Spleen (tissue), 11 donors: Measurements from ENCODE around the gene SMCO4. TPM values are rescaled to one million over a fixed set of nuclear protein-coding genes. Genes with fewer than 3 reads are reported as not detected.

Source experiments
- DNase-seq: peaks from one replicate; pipeline ENCODE4 v3.0.0-alpha.2; 2020
- H3K27ac ChIP-seq, 8 donors: fragments of 200-600 bp; sonication (generic) in 7 of 8; 1 replicate in 4 of 8; 2 replicates in 4 of 8; pipeline versions ENCODE4 v1.5.0 to v1.8.0; 2016 to 2021; ENCODE audit warnings: inconsistent platforms in 4 of 8, mild to moderate bottlenecking in 4 of 8, moderate library complexity in 1 of 8
- H3K27me3 ChIP-seq, 7 donors: fragments of 200-600 bp; sonication (generic) in 6 of 7; replicated peaks in 1 of 7; 1 replicate in 4 of 7; 2 replicates in 3 of 7; pipeline versions ENCODE4 v1.5.0 to v1.8.0; 2016 to 2021; ENCODE audit warnings: inconsistent platforms in 3 of 7, mild to moderate bottlenecking in 1 of 7
- H3K36me3 ChIP-seq, 6 donors: fragments of 200-600 bp; sonication (generic) in 5 of 6; 1 replicate in 4 of 6; 2 replicates in 2 of 6; pipeline versions ENCODE4 v1.5.0 to v1.8.0; 2016 to 2021; ENCODE audit warnings: inconsistent platforms in 2 of 6
- H3K4me1 ChIP-seq, 6 donors: fragments of 200-600 bp; sonication (generic) in 5 of 6; 1 replicate in 3 of 6; 2 replicates in 3 of 6; pipeline versions ENCODE4 v1.5.0 to v1.8.0; 2016 to 2021; ENCODE audit warnings: inconsistent platforms in 3 of 6
- H3K4me3 ChIP-seq, 8 donors: fragments of 200-600 bp; sonication (generic) in 7 of 8; 1 replicate in 4 of 8; 2 replicates in 4 of 8; pipeline versions ENCODE4 v1.5.0 to v1.8.0; 2016 to 2021; ENCODE audit warnings: inconsistent platforms in 4 of 8, mild to moderate bottlenecking in 4 of 8, moderate library complexity in 2 of 8
- H3K9me3 ChIP-seq, 8 donors: fragments of 200-600 bp; sonication (generic) in 7 of 8; 1 replicate in 4 of 8; 2 replicates in 4 of 8; pipeline versions ENCODE4 v1.5.0 to v1.8.0; 2016 to 2021; ENCODE audit warnings: inconsistent platforms in 4 of 8
- CTCF ChIP-seq, 11 experiments: fragments of 200-600 bp in 7 of 11; fragments of 450-650 bp in 4 of 11; sonication (generic) in 4 of 11; IDR thresholded peaks in 8 of 11; conservative IDR thresholded peaks in 3 of 11; 1 replicate in 7 of 11; 2 replicates in 4 of 11; pipeline versions ENCODE4 v1.4.0 to v1.8.0; 2016 to 2021; ENCODE audit warnings: antibody characterized with exemption in 11 of 11, inconsistent platforms in 4 of 11, mild to moderate bottlenecking in 1 of 11
- POLR2A ChIP-seq, 3 donors: fragments of 450-650 bp; IDR thresholded peaks; one replicate each; pipeline ENCODE4 v1.5.1; 2017; ENCODE audit warnings: antibody characterized with exemption in 3 of 3, mild to moderate bottlenecking in 1 of 3
- POLR2AphosphoS5 ChIP-seq, 3 donors: sonication (generic); formaldehyde crosslinking; IDR thresholded peaks; one replicate each; pipeline ENCODE4 v1.5.1; 2017; ENCODE audit warnings: antibody characterized with exemption in 3 of 3
- WGBS, 5 donors: extraction: QIAGEN DNeasy Blood & Tissue Kit in 3 of 5; methylation state at CpG; one replicate each; pipeline versions ENCODE4 v1.1.5 to v1.1.7; 2013 to 2018; 5-methylcytosine and 5-hydroxymethylcytosine counted together
- intact Hi-C: fragments of 100-400 bp; cut with DNase I; formaldehyde crosslinking; loops from one replicate; pipeline ENCODE4 v1.15.0; 2023; ENCODE audit warnings: low total_unique reads
- polyA plus RNA-seq, 3 donors: library from polyadenylated mRNA; stranded (reverse); fragments of 200-250 nt; gene quantifications; one replicate each; pipeline ENCODE4 v1.2.1, GENCODE V29; 2013
- total RNA-seq, 7 donors: library from RNA; depleted of rRNA in 3 of 7; stranded (reverse); fragments of >200 nt in 3 of 7; fragmentation: NEBNext Ultra II Directional in 4 of 7; extraction: Animal tissue kit (Norgen Biotek cat#: 25700) in 4 of 7; gene quantifications; one replicate each; pipeline versions ENCODE4 v1.1.0 to v1.2.1, GENCODE V29; 2016 to 2021
- donor health status: healthy with polysubstance abuse.
- donor health status: DM: no; HTN: no; CAD: no; lungs with moderate emphysema.
- donor health status: DM: no; HTN: no; CAD: no.
- donor health status: Bipolar disorder and iron deficiency.
- donor health status: healthy.
- donor health status: DM: no; HTN: no; CAD: no.
- donor health status: DM: yes; HTN: yes; CAD: no.

SMCO4 gene
- total and polyA plus RNA-seq, 10 donors = 21.8 to 74.1 (median 51.9) TPM

DNA sequence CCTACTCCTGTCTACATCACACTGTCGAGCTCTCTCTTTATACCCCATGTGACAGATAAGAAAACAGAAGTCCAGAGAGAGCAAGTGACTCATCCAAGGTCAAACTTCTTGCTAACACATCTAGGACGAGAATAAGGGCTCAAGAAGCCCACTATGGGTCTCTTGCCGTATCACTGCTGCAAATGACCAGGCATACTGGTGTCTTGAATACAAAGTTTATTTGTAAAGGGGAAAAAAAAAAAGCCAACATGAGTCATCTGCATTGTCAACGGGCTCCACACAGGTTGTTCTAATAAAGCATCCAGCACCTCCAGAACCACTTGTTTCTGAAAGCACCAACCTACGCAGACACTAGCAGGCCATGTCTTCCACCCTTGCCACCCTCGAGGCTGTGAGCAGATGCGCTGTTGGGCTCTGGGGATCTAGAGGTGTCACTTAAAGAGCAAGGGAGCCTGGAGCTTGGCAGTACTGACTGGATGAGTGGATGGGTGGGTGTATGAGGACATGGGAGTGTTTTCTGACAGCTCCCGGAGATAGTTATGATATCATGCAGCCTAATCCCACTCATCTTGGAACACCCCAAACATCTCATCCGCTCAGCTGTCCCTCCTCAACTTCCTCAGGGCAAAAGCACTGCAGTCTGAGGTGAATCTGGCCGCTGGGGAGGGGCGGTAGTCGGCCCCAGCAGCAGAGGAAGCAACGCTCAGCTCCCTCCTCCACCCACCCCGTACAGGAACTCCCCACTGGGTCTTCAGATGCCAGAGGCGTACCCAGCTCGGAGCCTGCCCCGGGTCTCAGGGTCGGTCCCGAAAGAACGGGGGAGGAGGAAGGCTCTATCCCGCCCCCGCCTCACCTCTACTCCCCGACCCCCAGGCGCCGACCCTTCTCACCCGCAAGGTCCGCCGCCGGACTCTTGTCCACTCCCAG lies 1.0 kb downstream of the SMCO4 start:
- H3K36me3 ChIP-seq = no peaks in the 10 kb centered on the region
- H3K27ac ChIP-seq = peak overlapping the region; percentile 53 to 95 (median 91)
- H3K27me3 ChIP-seq = peaks cover 0 to 15% (median 0%) of the 10 kb centered on the region in 7 donors
- DNase-seq = peak; percentile 89
- intact Hi-C loops = loop anchor here (5.0 to 10.0 kb wide), 2 partner anchors 103 to 310 kb away; no protein-coding TSS in a partner anchor
- peaks cover 0 to 70% (median 49%) of the 10 kb centered on the region in 6 donors for H3K4me1 ChIP-seq
- H3K4me3 ChIP-seq = peak overlapping the region; percentile 63 to 91 (median 72)
- WGBS, 5 donors = 6 to 15% (median 11%) methylated on average over 23 to 29 of the region's 29 CpGs
- TF ChIP-seq CTCF (IDR thresholded peaks at IDR 0.05 in 8 of 11, conservative IDR thresholded peaks at IDR 0.05 in 3 of 11) = no peak
- TF ChIP-seq POLR2A (IDR thresholded peaks at IDR 0.05) = peak in 1 of 3 donors; percentile 17
- peak; percentile 50 to 81 (median 73) for TF ChIP-seq POLR2AphosphoS5 (IDR thresholded peaks at IDR 0.05)
- H3K9me3 ChIP-seq = no peaks in the 10 kb centered on the region

DNA sequence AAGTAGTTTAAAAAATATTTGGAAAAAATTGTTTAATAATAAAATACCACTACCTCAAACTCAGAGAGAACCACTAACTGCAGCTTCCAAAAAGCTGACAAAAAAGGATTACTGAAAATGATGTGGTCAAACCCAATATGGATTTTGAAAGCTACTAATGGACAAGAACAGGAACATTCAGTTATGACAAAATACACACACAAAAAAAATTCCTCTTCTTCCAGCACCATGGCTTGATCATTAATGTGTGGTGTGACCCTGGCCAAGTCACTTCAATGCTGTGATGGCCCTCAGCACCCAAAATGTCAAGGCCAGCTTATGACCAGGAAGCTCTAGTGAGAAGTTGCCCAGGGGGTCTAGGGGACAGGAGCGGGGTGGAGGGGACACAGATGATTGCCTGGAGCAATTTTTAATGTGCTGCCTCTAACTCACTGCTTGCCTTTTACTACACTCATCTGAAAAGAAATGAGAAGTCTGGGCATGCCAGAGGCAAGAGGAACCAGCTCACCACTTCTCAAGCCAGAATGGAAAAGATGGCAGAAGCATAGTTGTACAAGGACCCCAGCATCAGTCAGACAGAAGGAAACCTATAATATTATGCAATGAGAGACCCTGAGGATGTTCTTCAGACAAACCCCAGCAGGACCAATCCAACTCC lies 2.2 kb downstream of the SMCO4 start:
- peaks cover 0 to 15% (median 0%) of the 10 kb centered on the region in 7 donors for H3K27me3 ChIP-seq
- no peak for DNase-seq
- H3K4me3 ChIP-seq = no peak overlapping the region
- no peaks in the 10 kb centered on the region for H3K9me3 ChIP-seq
- 86 to 100% (median 90%) methylated on average over 1 of the region's 1 CpG for whole genome bisulfite sequencing, 5 donors
- intact Hi-C loops = loop anchor here (5.0 to 10.0 kb wide), 2 partner anchors 104 to 309 kb away; no protein-coding TSS in a partner anchor
- no peaks in the 10 kb centered on the region for H3K36me3 ChIP-seq
- peaks cover 0 to 82% (median 54%) of the 10 kb centered on the region in 6 donors for H3K4me1 ChIP-seq
- H3K27ac ChIP-seq = peak overlapping the region in 6 of 8 donors; percentile 0 to 95 (median 92)
- TF ChIP-seq CTCF (IDR thresholded peaks at IDR 0.05 in 8 of 11, conservative IDR thresholded peaks at IDR 0.05 in 3 of 11) (no peak), POLR2AphosphoS5 (IDR thresholded peaks at IDR 0.05) (no peak), POLR2A (IDR thresholded peaks at IDR 0.05) (no peak)

- no peak for DNase-seq
- intact Hi-C loops = loop anchor here (5.0 to 10.0 kb wide), 2 partner anchors 104 to 308 kb away; no protein-coding TSS in a partner anchor
- peaks cover 0 to 89% (median 55%) of the 10 kb centered on the region in 6 donors for H3K4me1 ChIP-seq
- no peaks in the 10 kb centered on the region for H3K9me3 ChIP-seq
- H3K36me3 ChIP-seq = no peaks in the 10 kb centered on the region
- H3K27me3 ChIP-seq = peaks cover 0 to 15% (median 0%) of the 10 kb centered on the region in 7 donors
- no peak overlapping the region for H3K4me3 ChIP-seq
- WGBS, 5 donors = 83 to 97% (median 93%) methylated on average over 4 of the region's 4 CpGs
- TF ChIP-seq CTCF (IDR thresholded peaks at IDR 0.05 in 8 of 11, conservative IDR thresholded peaks at IDR 0.05 in 3 of 11) (no peak), POLR2AphosphoS5 (IDR thresholded peaks at IDR 0.05) (no peak)
- peak overlapping the region in 4 of 8 donors; percentile 61 to 93 (median 72) for H3K27ac ChIP-seq
Measured at GRCh38 chr11:93540337-93540736, 2.9 kb downstream of the SMCO4 start.
